ENCODE results near the gene ISL2.
"Not testable (repeated sequence)": the region's sequence is repeated elsewhere in the genome, so short reads cannot be mapped to it uniquely, and the experiment has no call there.

The ISL2 gene

GRCh38 chr15:76336254-76337058, at the start of gene ISL2:
Gene ISL2 (plus strand): TSS chr15:76336773. CDS start chr15:76336884, 111 bp downstream.
- peak in 1 of 2 donors; percentile 47 for DNase-seq (ENCODE audit: low read depth in 2 of 2)

GRCh38 chr15:76289582-76289981, 47.0 kb upstream of the ISL2 start:
- no peak for DNase-seq (ENCODE audit: low read depth in 2 of 2)

- DNase-seq (ENCODE audit: low read depth in 2 of 2) = no peak
Measured at GRCh38 chr15:76293361-76293760, 43.2 kb upstream of the ISL2 start.

- DNase-seq (ENCODE audit: low read depth in 2 of 2) = not testable (repeated sequence)
Measured at GRCh38 chr15:76294463-76294862, 42.1 kb upstream of the ISL2 start.

GRCh38 chr15:76296849-76297248, 39.7 kb upstream of the ISL2 start:
- DNase-seq (ENCODE audit: low read depth in 2 of 2) = no peak

- not testable (repeated sequence) for DNase-seq (ENCODE audit: low read depth in 2 of 2)
Measured at GRCh38 chr15:76297951-76298350, 38.6 kb upstream of the ISL2 start.

- DNase-seq (ENCODE audit: low read depth in 2 of 2) = no peak
Measured at GRCh38 chr15:76298986-76299385, 37.6 kb upstream of the ISL2 start.

GRCh38 chr15:76299786-76300185, 36.8 kb upstream of the ISL2 start:
- DNase-seq (ENCODE audit: low read depth in 2 of 2) = no peak

GRCh38 chr15:76303909-76304308, 32.7 kb upstream of the ISL2 start:
- DNase-seq (ENCODE audit: low read depth in 2 of 2) = no peak

- DNase-seq (ENCODE audit: low read depth in 2 of 2) = no peak
Measured at GRCh38 chr15:76309601-76310330, 26.8 kb upstream of the ISL2 start.

- no peak for DNase-seq (ENCODE audit: low read depth in 2 of 2)
Measured at GRCh38 chr15:76310475-76311099, 26.0 kb upstream of the ISL2 start.

- peak; percentile 74 to 82 for DNase-seq (ENCODE audit: low read depth in 2 of 2)
Measured at GRCh38 chr15:76311100-76311953, 25.2 kb upstream of the ISL2 start, which contains the start of gene ETFA. Gene ETFA (minus strand): TSS chr15:76311469. CDS start chr15:76311388, 81 bp downstream.

GRCh38 chr15:76312540-76313174, 23.9 kb upstream of the ISL2 start:
- no peak for DNase-seq (ENCODE audit: low read depth in 2 of 2)

GRCh38 chr15:76313175-76313567, 23.4 kb upstream of the ISL2 start:
- not testable (repeated sequence) for DNase-seq (ENCODE audit: low read depth in 2 of 2)

- DNase-seq (ENCODE audit: low read depth in 2 of 2) = no peak
Measured at GRCh38 chr15:76313731-76314130, 22.8 kb upstream of the ISL2 start.

- no peak for DNase-seq (ENCODE audit: low read depth in 2 of 2)
Measured at GRCh38 chr15:76320012-76320411, 16.6 kb upstream of the ISL2 start.

- no peak for DNase-seq (ENCODE audit: low read depth in 2 of 2)
Measured at GRCh38 chr15:76321171-76321570, 15.4 kb upstream of the ISL2 start.

- DNase-seq (ENCODE audit: low read depth in 2 of 2) = no peak
Measured at GRCh38 chr15:76321602-76322001, 15.0 kb upstream of the ISL2 start.

GRCh38 chr15:76324066-76324465, 12.5 kb upstream of the ISL2 start:
- DNase-seq (ENCODE audit: low read depth in 2 of 2) = no peak

GRCh38 chr15:76325704-76326103, 10.9 kb upstream of the ISL2 start:
- DNase-seq (ENCODE audit: low read depth in 2 of 2) = no peak

Measured in activated CD8-positive, alpha-beta memory T cell treated with anti-CD3 and anti-CD28 coated beads for 4 hours (primary cell).